IPS-18c (cell line): ENCODE measurements around the gene MSH6.
A peak's percentile ranks its signal among the peaks of the same experiment; 100 is the strongest.

Source experiments
- H3K4me3 ChIP-seq: 2 replicates; pipeline ENCODE4 v1.7.0; 2013; ENCODE audit warnings: low read depth, mild to moderate bottlenecking, low read length, moderate library complexity; ENCODE audit not compliant: insufficient read depth
- H3K9me3 ChIP-seq: one replicate; pipeline ENCODE4 v1.6.1; 2013; ENCODE audit warnings: mild to moderate bottlenecking, low read length, moderate library complexity; ENCODE audit not compliant: control insufficient read depth, insufficient read depth

MSH6 gene

GRCh38 chr2:47782671-47783485 is at the start of gene MSH6:
Gene MSH6, plus strand, starts transcription at chr2:47783145. Its CDS starts 89 bp downstream, at chr2:47783234.
- no peaks in the 10 kb centered on the region for H3K9me3 ChIP-seq
- peak within 1 kb of the TSS; percentile 92 for H3K4me3 ChIP-seq

GRCh38 chr2:47735136-47735869 is 47.6 kb upstream of the MSH6 start:
- no peak overlapping the region for H3K4me3 ChIP-seq
- no peaks in the 10 kb centered on the region for H3K9me3 ChIP-seq

- Histone ChIP-seq H3K9me3 (no peaks in the 10 kb centered on the region), H3K4me3 (no peak overlapping the region)
Measured at GRCh38 chr2:47735912-47736311, 47.0 kb upstream of the MSH6 start.

- Histone ChIP-seq H3K4me3 (no peak overlapping the region), H3K9me3 (no peaks in the 10 kb centered on the region)
Measured at GRCh38 chr2:47737191-47737975, 45.6 kb upstream of the MSH6 start.

- H3K4me3 ChIP-seq: no peak overlapping the region
Measured at GRCh38 chr2:47738331-47738730, 44.6 kb upstream of the MSH6 start.

GRCh38 chr2:47741101-47741500 is 41.8 kb upstream of the MSH6 start:
- H3K9me3 ChIP-seq: no peaks in the 10 kb centered on the region
- no peak overlapping the region for H3K4me3 ChIP-seq

More at GRCh38 chr2:47738331-47738730, 44.6 kb upstream of the MSH6 start:
- no peaks in the 10 kb centered on the region for H3K9me3 ChIP-seq

- H3K4me3 ChIP-seq: no peak overlapping the region
- peaks cover 3% of the 10 kb centered on the region for H3K9me3 ChIP-seq
Measured at GRCh38 chr2:47741637-47742036, 41.3 kb upstream of the MSH6 start.

GRCh38 chr2:47744074-47744473 is 38.9 kb upstream of the MSH6 start:
- Histone ChIP-seq H3K9me3 (peaks cover 15% of the 10 kb centered on the region), H3K4me3 (no peak overlapping the region)

- H3K9me3 ChIP-seq: peaks cover 15% of the 10 kb centered on the region
Measured at GRCh38 chr2:47747878-47748277, 35.1 kb upstream of the MSH6 start.

GRCh38 chr2:47751856-47752414 is 31.0 kb upstream of the MSH6 start:
- H3K4me3 ChIP-seq: no peak overlapping the region
- peaks cover 11% of the 10 kb centered on the region for H3K9me3 ChIP-seq

More at GRCh38 chr2:47747878-47748277, 35.1 kb upstream of the MSH6 start:
- no peak overlapping the region for H3K4me3 ChIP-seq

GRCh38 chr2:47767497-47767844 is 15.5 kb upstream of the MSH6 start:
- Histone ChIP-seq H3K9me3 (no peaks in the 10 kb centered on the region), H3K4me3 (no peak overlapping the region)

GRCh38 chr2:47767880-47768609 is 14.9 kb upstream of the MSH6 start:
- no peak overlapping the region for H3K4me3 ChIP-seq
- H3K9me3 ChIP-seq: no peaks in the 10 kb centered on the region

- Histone ChIP-seq H3K4me3 (no peak overlapping the region), H3K9me3 (peaks cover 2% of the 10 kb centered on the region)
Measured at GRCh38 chr2:47769318-47769717, 13.6 kb upstream of the MSH6 start.

- no peak overlapping the region for H3K4me3 ChIP-seq
- H3K9me3 ChIP-seq: peaks cover 2% of the 10 kb centered on the region
Measured at GRCh38 chr2:47771211-47771610, 11.7 kb upstream of the MSH6 start.

- Histone ChIP-seq H3K4me3 (no peak overlapping the region), H3K9me3 (peaks cover 2% of the 10 kb centered on the region)
Measured at GRCh38 chr2:47772343-47772742, 10.6 kb upstream of the MSH6 start.

GRCh38 chr2:47774567-47774966 is 8.4 kb upstream of the MSH6 start:
- peaks cover 2% of the 10 kb centered on the region for H3K9me3 ChIP-seq
- H3K4me3 ChIP-seq: no peak overlapping the region
